AG08395 (cell line): Measurements from ENCODE around the gene CSNK1D.

Experiments used
- DNase-seq: peaks from one replicate; pipeline ENCODE4 v3.0.0; 2012; ENCODE audit warnings: mixed read lengths, low spot score

The CSNK1D gene

GRCh38 chr17:82273327-82274133, at the start of gene CSNK1D:
Gene CSNK1D (minus strand): TSS chr17:82273700. CDS start chr17:82273381, 319 bp downstream.
- peak; percentile 94 for DNase-seq

- DNase-seq: no peak
Measured at GRCh38 chr17:82322526-82323453, 49.3 kb upstream of the CSNK1D start.

- DNase-seq: no peak
Measured at GRCh38 chr17:82321947-82322466, 48.5 kb upstream of the CSNK1D start.

GRCh38 chr17:82320956-82321927, 47.7 kb upstream of the CSNK1D start:
- DNase-seq: no peak

- no peak for DNase-seq
Measured at GRCh38 chr17:82320140-82320840, 46.8 kb upstream of the CSNK1D start.

- DNase-seq: no peak
Measured at GRCh38 chr17:82319619-82320062, 46.1 kb upstream of the CSNK1D start.

GRCh38 chr17:82318772-82319606, 45.5 kb upstream of the CSNK1D start:
- DNase-seq: no peak

GRCh38 chr17:82318169-82318498, 44.6 kb upstream of the CSNK1D start:
- no peak for DNase-seq

- no peak for DNase-seq
Measured at GRCh38 chr17:82317394-82318168, 44.1 kb upstream of the CSNK1D start, which contains the start of gene CD7. Gene CD7 (minus strand): TSS chr17:82317608. CDS start chr17:82317495, 113 bp downstream.

- no peak for DNase-seq
Measured at GRCh38 chr17:82316651-82317393, 43.3 kb upstream of the CSNK1D start.

- no peak for DNase-seq
Measured at GRCh38 chr17:82315703-82316358, 42.3 kb upstream of the CSNK1D start.

- DNase-seq: no peak
Measured at GRCh38 chr17:82314727-82315605, 41.5 kb upstream of the CSNK1D start.

- DNase-seq: no peak
Measured at GRCh38 chr17:82314012-82314726, 40.7 kb upstream of the CSNK1D start.

- no peak for DNase-seq
Measured at GRCh38 chr17:82313195-82314011, 39.9 kb upstream of the CSNK1D start.

GRCh38 chr17:82311971-82312370, 38.5 kb upstream of the CSNK1D start:
- DNase-seq: no peak
